ENCODE measurements around the gene KCTD15. TPM values are rescaled to one million over a fixed set of nuclear protein-coding genes. Genes with fewer than 3 reads are reported as not detected.

The KCTD15 gene
- total and polyA plus RNA-seq, 2 donors (not counting 3 experiments of a cell fraction or from before 2014, with no cell fraction given): 49.5 to 51.8 TPM

DNA sequence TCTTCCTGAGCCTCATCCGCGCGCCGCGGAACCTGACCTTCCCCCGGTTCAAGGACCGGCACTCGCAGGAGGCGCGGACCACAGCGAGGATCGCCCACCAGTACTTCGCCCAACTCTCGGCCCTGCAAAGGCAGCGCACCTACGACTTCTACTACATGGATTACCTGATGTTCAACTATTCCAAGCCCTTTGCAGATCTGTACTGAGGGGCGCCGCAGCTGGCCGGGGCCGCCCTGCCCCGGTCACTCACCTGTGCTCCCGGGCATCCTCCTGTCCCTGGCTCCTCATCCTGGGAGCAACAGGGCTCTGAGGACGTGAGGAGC, 23.9 kb upstream of the KCTD15 start:
- FAIRE-seq: no peak

More for the DNA sequence above, 23.9 kb upstream of the KCTD15 start:
- no peaks in the 10 kb centered on the region for H3K36me3 ChIP-seq (ENCODE audit: control insufficient read depth in 2 of 2, extremely low read depth in 1 of 2, insufficient read depth in 2 of 2, low read length in 2 of 2)
- CTCF ChIA-PET: interaction anchor here (1.6 to 8.7 kb wide), 3 partner anchors 324 to 357 kb away, joined by 5 to 200 read pairs (median 15); no protein-coding TSS in a partner anchor
- H2AFZ ChIP-seq (ENCODE audit: low read depth, low read length): no peak overlapping the region
- H3K4me2 ChIP-seq (ENCODE audit: insufficient read depth, low read length): no peak overlapping the region
- no peak overlapping the region for H3K4me3 ChIP-seq (replicated peaks in 1 of 3; ENCODE audit: insufficient read depth in 1 of 3, low read depth in 1 of 3, low read length in 3 of 3)
- no peaks in the 10 kb centered on the region for H3K4me1 ChIP-seq (ENCODE audit: control insufficient read depth, extremely low read depth, insufficient read depth, low read length)
- H3K27ac ChIP-seq (ENCODE audit: insufficient read depth, low read depth, low read length): no peak overlapping the region
- no peaks in the 10 kb centered on the region for H3K27me3 ChIP-seq (ENCODE audit: control insufficient read depth in 2 of 2, insufficient read depth in 2 of 2, low read length in 2 of 2)
- TF ChIP-seq POLR2A (IDR thresholded peaks at IDR 0.05; ENCODE audit: low read depth, low read length) (no peak), EZH2 (IDR thresholded peaks at IDR 0.05; ENCODE audit: borderline replicate concordance, low read depth, low read length, severe bottlenecking) (no peak), POLR2AphosphoS5 (IDR thresholded peaks at IDR 0.05; ENCODE audit: insufficient read depth, low read depth, low read length) (no peak), CTCF (IDR thresholded peaks at IDR 0.05; ENCODE audit: extremely low read depth in 1 of 2, insufficient read depth in 1 of 2, low read depth in 1 of 2, low read length in 2 of 2) (no peak), GATA2 (IDR thresholded peaks at IDR 0.05; ENCODE audit: insufficient read depth, insufficient read length, low read depth, low read length) (no peak), FOS (IDR thresholded peaks at IDR 0.05; ENCODE audit: borderline replicate concordance, insufficient read depth, low read length) (no peak), JUN (IDR thresholded peaks at IDR 0.05; ENCODE audit: borderline replicate concordance, insufficient read depth, insufficient read length, low read depth) (no peak), MYC (IDR thresholded peaks at IDR 0.05; ENCODE audit: low read depth, low read length) (no peak)
- TF ChIP-seq, protein P1, sequence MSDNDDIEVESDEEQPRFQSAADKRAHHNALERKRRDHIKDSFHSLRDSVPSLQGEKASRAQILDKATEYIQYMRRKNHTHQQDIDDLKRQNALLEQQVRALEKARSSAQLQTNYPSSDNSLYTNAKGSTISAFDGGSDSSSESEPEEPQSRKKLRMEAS (IDR thresholded peaks at IDR 0.05; ENCODE audit: insufficient read depth, insufficient read length): no peak
- BruUV-seq (replicated peaks): no TSS peak
- H3K79me2 ChIP-seq (ENCODE audit: control insufficient read depth, insufficient read depth, low read length): no peaks in the 10 kb centered on the region
- intact Hi-C loops (cut with micrococcal nuclease): no loop called here
- POLR2A ChIA-PET: no interaction called here
- H3K9me1 ChIP-seq (replicated peaks; ENCODE audit: control insufficient read depth, extremely low read depth, insufficient read depth, low read length): no peaks in the 10 kb centered on the region
- dilution Hi-C loops (cut with MboI; ENCODE audit: extremely low pct_ligation_motif_present, low sequenced_read_pairs): no loop called here
- H4K20me1 ChIP-seq (replicated peaks; ENCODE audit: control insufficient read depth, extremely low read depth, insufficient read depth, low read length): no peaks in the 10 kb centered on the region
- no peak overlapping the region for H3K9ac ChIP-seq (replicated peaks; ENCODE audit: extremely low read depth, insufficient read depth, low read length)
- DNase-seq (ENCODE audit: low read depth, low spot score): no peak
- H3K9me3 ChIP-seq (replicated peaks; ENCODE audit: control insufficient read depth, insufficient read depth, low read length): no peaks in the 10 kb centered on the region
